H9 (cell line): ENCODE results near the gene CADPS2. TPM values are rescaled to one million over a fixed set of nuclear protein-coding genes. Genes with fewer than 3 reads are reported as not detected.

Source experiments
- DNase-seq: peaks from one replicate; pipeline ENCODE4 v3.0.0-alpha.2; 2017
- H2AFZ ChIP-seq: one replicate; pipeline ENCODE4 v1.6.1; 2013; ENCODE audit warnings: mild to moderate bottlenecking, low read length, control low read depth, moderate library complexity
- H2AK5ac ChIP-seq: 2 replicates; pipeline ENCODE4 v1.6.1; 2013; ENCODE audit warnings: low read length, control low read depth, mixed read lengths; ENCODE audit not compliant: insufficient read length
- H2BK120ac ChIP-seq: one replicate; pipeline ENCODE4 v1.6.1; 2013; ENCODE audit warnings: low read depth, mild to moderate bottlenecking, low read length, control low read depth, inconsistent platforms; ENCODE audit not compliant: poor library complexity, severe bottlenecking
- H2BK12ac ChIP-seq: 2 replicates; pipeline ENCODE4 v1.6.1; 2013; ENCODE audit warnings: low read length, control low read depth, mixed read lengths, low read depth; ENCODE audit not compliant: insufficient read length
- H2BK15ac ChIP-seq: 2 replicates; pipeline ENCODE4 v1.6.1; 2013; ENCODE audit warnings: low read depth, low read length, control low read depth
- H2BK20ac ChIP-seq: one replicate; pipeline ENCODE4 v1.6.1; 2013; ENCODE audit warnings: low read depth, mild to moderate bottlenecking, low read length, control low read depth, inconsistent platforms; ENCODE audit not compliant: poor library complexity, severe bottlenecking
- H2BK5ac ChIP-seq: 2 replicates; pipeline ENCODE4 v1.6.1; 2013; ENCODE audit warnings: low read length, control low read depth, mixed read lengths; ENCODE audit not compliant: insufficient read length
- H3K14ac ChIP-seq: 2 replicates; pipeline ENCODE4 v1.6.1; 2013; ENCODE audit warnings: low read length, control low read depth; ENCODE audit not compliant: insufficient read depth
- H3K18ac ChIP-seq: 2 replicates; pipeline ENCODE4 v1.6.1; 2013; ENCODE audit warnings: low read depth, mild to moderate bottlenecking, mixed read lengths, low read length, control low read depth; ENCODE audit not compliant: insufficient read length
- H3K23ac ChIP-seq: 2 replicates; pipeline ENCODE4 v1.6.1; 2013; ENCODE audit warnings: low read length, control low read depth, mixed read lengths, low read depth; ENCODE audit not compliant: insufficient read length
- H3K23me2 ChIP-seq: 2 replicates; pipeline ENCODE4 v1.6.1; 2013; ENCODE audit warnings: low read depth, mild to moderate bottlenecking, mixed read lengths, low read length, control low read depth; ENCODE audit not compliant: insufficient read length, poor library complexity, severe bottlenecking
- H3K27ac ChIP-seq: 2 replicates; pipeline ENCODE4 v1.5.1; 2013; ENCODE audit warnings: low read length, control low read depth, mixed read lengths, low read depth; ENCODE audit not compliant: insufficient read length
- H3K27me3 ChIP-seq: 2 replicates; pipeline ENCODE4 v1.6.1; 2013; ENCODE audit warnings: low read length, control low read depth, inconsistent platforms; ENCODE audit not compliant: insufficient read depth
- H3K4ac ChIP-seq: 2 replicates; pipeline ENCODE4 v1.6.1; 2013; ENCODE audit warnings: low read depth, mild to moderate bottlenecking, control low read depth, inconsistent platforms, low read length, moderate library complexity
- H3K4me1 ChIP-seq: 2 replicates; pipeline ENCODE4 v1.6.1; 2013; ENCODE audit warnings: low read length, control low read depth, inconsistent platforms; ENCODE audit not compliant: insufficient read depth
- H3K4me2 ChIP-seq: 2 replicates; pipeline ENCODE4 v1.6.1; 2013; ENCODE audit warnings: low read length, control low read depth, mixed read lengths; ENCODE audit not compliant: insufficient read length, insufficient read depth
- H3K56ac ChIP-seq: 2 replicates; pipeline ENCODE4 v1.6.1; 2013; ENCODE audit warnings: low read depth, mild to moderate bottlenecking, mixed read lengths, low read length, control low read depth; ENCODE audit not compliant: insufficient read length
- H3K79me1 ChIP-seq: 2 replicates; pipeline ENCODE4 v1.6.1; 2013; ENCODE audit warnings: low read depth, mild to moderate bottlenecking, moderate library complexity, low read length, control low read depth, inconsistent platforms; ENCODE audit not compliant: insufficient read depth, poor library complexity, severe bottlenecking
- H3K79me2 ChIP-seq: 2 replicates; pipeline ENCODE4 v1.6.1; 2013; ENCODE audit warnings: low read length, control low read depth, inconsistent platforms; ENCODE audit not compliant: insufficient read depth
- H3K9ac ChIP-seq: 2 replicates; pipeline ENCODE4 v1.6.1; 2013; ENCODE audit warnings: low read length, control low read depth, mixed read lengths; ENCODE audit not compliant: insufficient read length; ENCODE audit errors: extremely low read depth
- H3K9me3 ChIP-seq: one replicate; pipeline ENCODE4 v1.6.1; 2013; ENCODE audit warnings: low read depth, low read length, inconsistent platforms; ENCODE audit not compliant: control insufficient read depth
- H3T11ph ChIP-seq: one replicate; pipeline ENCODE4 v1.6.1; 2013; ENCODE audit warnings: mild to moderate bottlenecking, low read length, control low read depth, inconsistent platforms
- H4K20me1 ChIP-seq: one replicate; pipeline ENCODE4 v1.6.1; 2013; ENCODE audit not compliant: control insufficient read depth, insufficient read length, insufficient read depth
- H4K5ac ChIP-seq: 2 replicates; pipeline ENCODE4 v1.6.1; 2013; ENCODE audit warnings: low read depth, mild to moderate bottlenecking, mixed read lengths, low read length, control low read depth; ENCODE audit not compliant: insufficient read length
- H4K8ac ChIP-seq: replicated peaks from 2 replicates; pipeline ENCODE4 v1.6.1; 2013; ENCODE audit warnings: low read length, control low read depth, mixed read lengths, low read depth; ENCODE audit not compliant: insufficient read length
- H4K91ac ChIP-seq: 2 replicates; pipeline ENCODE4 v1.6.1; 2013; ENCODE audit warnings: low read depth, mild to moderate bottlenecking, moderate library complexity, mixed read lengths, low read length, control low read depth; ENCODE audit not compliant: insufficient read length
- H3K27ac Mint-ChIP-seq, 3 experiments: 2 replicates in 2 of 3; 3 replicates in 1 of 3; pipeline ENCODE4 v1.8.0; 2020 to 2021; ENCODE audit warnings: mixed read lengths in 3 of 3, mild to moderate bottlenecking in 1 of 3, moderate library complexity in 1 of 3
- H3K27me3 Mint-ChIP-seq: 2 replicates; pipeline ENCODE4 v1.8.0; 2021; ENCODE audit warnings: low read depth, mild to moderate bottlenecking, moderate library complexity, mixed read lengths
- H3K36me3 Mint-ChIP-seq, 3 experiments: 2 replicates in 2 of 3; 3 replicates in 1 of 3; pipeline ENCODE4 v1.8.0; 2020 to 2021; ENCODE audit warnings: low read depth in 3 of 3, mixed read lengths in 3 of 3; ENCODE audit not compliant: insufficient read depth in 1 of 3
- H3K4me1 Mint-ChIP-seq, 2 experiments: 2 replicates each; pipeline ENCODE4 v1.8.0; 2020; ENCODE audit warnings: mixed read lengths in 2 of 2
- H3K4me3 Mint-ChIP-seq, 2 experiments: 2 replicates in 1 of 2; 3 replicates in 1 of 2; pipeline ENCODE4 v1.8.0; 2020 to 2021; ENCODE audit warnings: mild to moderate bottlenecking in 2 of 2, mixed read lengths in 2 of 2, moderate library complexity in 1 of 2
- H3K9me3 Mint-ChIP-seq, 2 experiments: 2 replicates in 1 of 2; 3 replicates in 1 of 2; pipeline ENCODE4 v1.8.0; 2020; ENCODE audit warnings: mild to moderate bottlenecking in 2 of 2, mixed read lengths in 2 of 2, moderate library complexity in 1 of 2
- CTCF ChIP-seq: fragments of 200-600 bp; sonication (generic); conservative IDR thresholded peaks from 3 replicates; pipeline ENCODE4 v1.8.0; 2021; ENCODE audit warnings: antibody characterized with exemption, mild to moderate bottlenecking
- total RNA-seq: library from RNA; stranded (reverse); gene quantifications from 2 replicates; pipeline ENCODE4 v1.2.1, GENCODE V29; 2021

CADPS2 gene
- total RNA-seq, 1 experiment from 2014 or later: 7.1 TPM

GRCh38 chr7:122453432-122453831 lies 432.8 kb downstream of the CADPS2 start:
- Histone ChIP-seq H3K27ac (no peak overlapping the region), H2BK15ac (no peak overlapping the region), H3K4ac (no peak overlapping the region), H3K9ac (no peak overlapping the region), H3K4me2 (no peak overlapping the region), H4K91ac (no peak overlapping the region), H3K23me2 (no peaks in the 10 kb centered on the region), H4K5ac (no peak overlapping the region), H3K27me3 (no peaks in the 10 kb centered on the region), H2BK20ac (no peak overlapping the region), H2AFZ (no peak overlapping the region), H3T11ph (no peak overlapping the region), H2BK12ac (no peak overlapping the region), H3K79me1 (no peaks in the 10 kb centered on the region), H3K23ac (no peak overlapping the region), H4K20me1 (no peaks in the 10 kb centered on the region), H3K79me2 (no peaks in the 10 kb centered on the region), H3K9me3 (no peaks in the 10 kb centered on the region), H3K18ac (no peak overlapping the region), H2AK5ac (no peak overlapping the region), H3K4me1 (peaks cover 13% of the 10 kb centered on the region), H3K56ac (no peak overlapping the region), H3K14ac (no peak overlapping the region), H2BK120ac (no peak overlapping the region), H4K8ac (no peak overlapping the region), H2BK5ac (no peak overlapping the region)
- no peaks in the 10 kb centered on the region for H3K27me3 Mint-ChIP-seq
- H3K36me3 Mint-ChIP-seq: no peaks in the 10 kb centered on the region
- H3K4me3 Mint-ChIP-seq: no peak overlapping the region
- no peaks in the 10 kb centered on the region for H3K9me3 Mint-ChIP-seq
- no peak for DNase-seq
- TF ChIP-seq CTCF: no peak
- H3K27ac Mint-ChIP-seq: peak overlapping the region in 1 of 3 experiments; percentile 52; a peak in 2 of 7 replicates
- H3K4me1 Mint-ChIP-seq: peaks cover 48 to 50% of the 10 kb centered on the region in 2 experiments
